HUES64 (cell line): ENCODE measurements around the gene NACA2.

Experiments used
- H3K27ac ChIP-seq: 2 replicates; pipeline ENCODE4 v1.7.0; 2013; ENCODE audit warnings: low read depth, low read length, inconsistent platforms
- H3K27me3 ChIP-seq: 2 replicates; pipeline ENCODE4 v1.6.1; 2013; ENCODE audit warnings: mild to moderate bottlenecking, low read length; ENCODE audit not compliant: insufficient read depth
- H3K36me3 ChIP-seq: 2 replicates; pipeline ENCODE4 v1.6.1; 2013; ENCODE audit warnings: mild to moderate bottlenecking, low read length; ENCODE audit not compliant: insufficient read depth
- H3K4me1 ChIP-seq: 2 replicates; pipeline ENCODE4 v1.6.1; 2013; ENCODE audit warnings: mild to moderate bottlenecking, low read length, moderate library complexity; ENCODE audit not compliant: insufficient read depth
- H3K4me3 ChIP-seq: 2 replicates; pipeline ENCODE4 v1.5.1; 2013; ENCODE audit warnings: mild to moderate bottlenecking, low read length, moderate library complexity
- H3K9ac ChIP-seq: 2 replicates; pipeline ENCODE4 v1.6.1; 2013; ENCODE audit warnings: mild to moderate bottlenecking, low read depth, low read length
- H3K9me3 ChIP-seq: 2 replicates; pipeline ENCODE4 v1.6.1; 2013; ENCODE audit warnings: low read depth, low read length; ENCODE audit not compliant: insufficient read depth
- WGBS: fragments of 150-250, 120-280 bp; methylation state at CpG from one replicate; pipeline ENCODE4 v1.1.7; 2013; ENCODE audit warnings: missing lambda C conversion rate; 5-methylcytosine and 5-hydroxymethylcytosine counted together

NACA2 gene

DNA sequence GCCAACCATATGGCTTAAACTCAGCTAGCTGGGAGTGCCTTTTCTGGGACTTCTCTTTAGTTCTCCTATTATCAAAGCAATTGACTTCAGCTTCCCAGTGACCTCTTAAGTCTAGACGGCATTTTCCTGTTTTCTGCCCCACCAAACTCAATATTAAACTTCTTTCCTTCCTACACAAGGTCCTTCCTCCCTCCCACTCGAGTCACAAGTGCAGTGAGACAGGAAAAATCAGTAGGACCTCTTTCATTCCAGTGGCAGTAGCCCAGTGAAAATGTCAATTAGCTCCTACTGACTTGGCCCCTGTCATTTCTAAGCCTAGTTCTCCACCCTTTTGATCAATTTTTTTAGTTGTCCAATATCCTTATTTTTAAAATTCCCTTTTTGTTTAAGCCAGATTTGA is 9.6 kb upstream of the NACA2 start:
- Histone ChIP-seq H3K9me3 (no peaks in the 10 kb centered on the region), H3K27ac (no peak overlapping the region), H3K4me3 (no peak overlapping the region), H3K27me3 (no peaks in the 10 kb centered on the region), H3K9ac (no peak overlapping the region), H3K4me1 (no peaks in the 10 kb centered on the region), H3K36me3 (no peaks in the 10 kb centered on the region)
- 83% methylated on average over 2 of the region's 2 CpGs for WGBS

GRCh38 chr17:61599608-61600007 is 8.6 kb upstream of the NACA2 start:
- Histone ChIP-seq H3K27ac (no peak overlapping the region), H3K9ac (no peak overlapping the region), H3K4me3 (no peak overlapping the region), H3K4me1 (no peaks in the 10 kb centered on the region), H3K27me3 (no peaks in the 10 kb centered on the region), H3K36me3 (no peaks in the 10 kb centered on the region), H3K9me3 (no peaks in the 10 kb centered on the region)
- WGBS = 90% methylated on average over 3 of the region's 3 CpGs

DNA sequence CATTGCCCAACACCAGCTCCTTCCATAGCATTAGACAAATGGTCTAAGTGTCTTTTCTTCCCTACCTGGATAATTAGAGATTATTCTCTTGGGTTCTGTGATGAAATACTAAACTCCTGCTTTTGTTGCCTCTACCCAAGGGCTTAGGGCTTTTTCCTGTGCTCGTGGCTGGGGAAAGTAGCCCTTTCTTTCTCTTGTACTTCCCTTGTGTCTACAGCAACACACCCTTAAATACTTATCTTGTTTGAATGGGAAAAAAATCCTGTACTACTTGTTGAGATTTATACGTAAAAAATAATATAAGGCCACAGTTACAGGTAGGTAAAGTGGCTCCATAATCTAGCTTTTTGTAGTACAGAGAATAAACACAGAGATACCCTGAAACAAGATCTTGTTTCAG is 7.0 kb upstream of the NACA2 start:
- no peak overlapping the region for H3K9ac ChIP-seq
- no peaks in the 10 kb centered on the region for H3K27me3 ChIP-seq
- H3K4me1 ChIP-seq = no peaks in the 10 kb centered on the region
- H3K4me3 ChIP-seq = no peak overlapping the region
- 94% methylated on average over 2 of the region's 2 CpGs for WGBS
- H3K27ac ChIP-seq = no peak overlapping the region
- H3K9me3 ChIP-seq = no peaks in the 10 kb centered on the region
- H3K36me3 ChIP-seq = no peaks in the 10 kb centered on the region

DNA sequence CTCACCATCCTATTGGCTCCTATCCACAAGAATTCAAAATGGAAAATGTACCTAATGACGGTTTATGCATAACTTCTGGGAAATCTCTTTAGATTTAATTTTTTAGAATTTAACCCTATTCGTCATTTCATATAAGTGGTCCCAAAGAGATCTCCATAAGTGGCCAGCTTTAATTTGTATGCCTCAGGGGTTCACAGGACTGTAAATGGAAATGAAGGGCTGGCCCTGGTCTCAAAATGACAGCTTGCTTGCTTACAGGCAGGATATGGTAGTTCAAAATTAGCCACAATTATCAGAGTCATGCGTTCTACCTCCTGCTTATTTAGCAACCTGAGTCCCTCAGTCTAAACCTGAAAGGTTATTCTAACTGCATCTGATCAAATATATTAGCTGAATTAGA is 6.6 kb upstream of the NACA2 start:
- no peak overlapping the region for H3K9ac ChIP-seq
- H3K9me3 ChIP-seq = no peaks in the 10 kb centered on the region
- H3K27ac ChIP-seq = no peak overlapping the region
- 96% methylated on average over 3 of the region's 3 CpGs for WGBS
- H3K4me3 ChIP-seq = no peak overlapping the region
- no peaks in the 10 kb centered on the region for H3K4me1 ChIP-seq
- no peaks in the 10 kb centered on the region for H3K27me3 ChIP-seq
- no peaks in the 10 kb centered on the region for H3K36me3 ChIP-seq

DNA sequence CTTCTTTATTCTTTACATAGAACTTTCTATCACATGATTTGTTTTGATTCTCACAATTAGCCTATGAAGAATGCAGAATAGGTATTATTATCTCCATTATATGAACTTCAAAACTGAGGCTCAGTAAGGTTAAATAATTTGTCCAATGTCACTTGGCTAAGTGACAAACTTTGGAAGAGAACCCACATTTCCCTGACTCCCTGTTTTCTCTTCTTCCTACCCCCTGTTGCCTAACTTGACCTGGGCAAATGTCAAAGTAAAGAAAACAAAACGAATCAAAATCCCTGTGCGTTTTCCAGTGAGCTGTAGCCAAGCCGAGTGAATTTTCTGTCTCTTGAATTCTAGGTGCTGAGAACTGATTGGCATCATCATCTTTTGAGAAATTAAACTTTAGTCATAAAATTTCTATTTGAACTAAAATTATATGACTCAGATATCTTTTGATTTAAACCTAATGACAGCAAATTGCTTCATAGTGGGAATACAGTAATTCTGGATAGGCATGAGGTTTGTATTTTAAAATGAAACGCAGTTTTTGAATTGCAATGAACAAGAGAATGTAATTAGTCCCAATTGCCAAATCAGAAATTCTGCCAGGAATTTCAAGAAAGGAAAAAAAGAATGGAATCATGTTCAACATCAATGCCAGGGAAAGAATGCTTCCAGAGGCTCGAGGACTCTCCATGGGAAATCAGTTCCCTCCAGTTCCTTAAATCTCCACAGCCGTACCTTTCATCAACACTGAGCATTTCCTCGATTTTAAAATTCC is 4.6 kb upstream of the NACA2 start:
- no peaks in the 10 kb centered on the region for H3K9me3 ChIP-seq
- no peak overlapping the region for H3K4me3 ChIP-seq
- 89% methylated on average over 7 of the region's 7 CpGs for WGBS
- no peaks in the 10 kb centered on the region for H3K27me3 ChIP-seq
- no peaks in the 10 kb centered on the region for H3K4me1 ChIP-seq
- H3K27ac ChIP-seq = no peak overlapping the region
- H3K36me3 ChIP-seq = no peaks in the 10 kb centered on the region
- H3K9ac ChIP-seq = no peak overlapping the region

- WGBS = 89% methylated on average over 5 of the region's 5 CpGs
Measured at GRCh38 chr17:61594294-61594825, 3.3 kb upstream of the NACA2 start.

DNA sequence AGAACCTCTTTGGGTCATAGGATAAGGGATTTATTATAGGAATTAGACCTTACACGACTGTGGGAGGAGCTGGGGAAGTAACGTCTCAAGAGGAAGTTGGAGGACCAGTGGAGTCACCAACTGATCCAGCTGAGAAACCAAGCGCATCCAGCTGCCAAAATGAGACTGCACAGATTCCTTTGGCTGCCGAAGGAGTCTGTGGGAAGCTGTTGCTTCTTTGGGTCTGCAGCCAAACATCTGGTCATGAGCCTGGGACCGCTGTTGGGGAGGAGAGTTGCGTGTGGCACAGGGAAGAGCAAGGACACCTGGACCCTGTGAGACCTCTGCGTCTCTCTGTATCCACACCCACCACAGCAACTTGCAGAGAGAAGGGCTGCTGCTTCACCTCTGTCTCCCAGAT is 2.4 kb upstream of the NACA2 start:
- no peaks in the 10 kb centered on the region for H3K27me3 ChIP-seq
- WGBS = 95% methylated on average over 7 of the region's 7 CpGs
- H3K4me1 ChIP-seq = no peaks in the 10 kb centered on the region
- no peak overlapping the region for H3K9ac ChIP-seq
- no peaks in the 10 kb centered on the region for H3K9me3 ChIP-seq
- no peak overlapping the region for H3K4me3 ChIP-seq
- no peaks in the 10 kb centered on the region for H3K36me3 ChIP-seq
- H3K27ac ChIP-seq = no peak overlapping the region

More at GRCh38 chr17:61594294-61594825, 3.3 kb upstream of the NACA2 start:
- H3K27ac ChIP-seq = no peak overlapping the region
- no peak overlapping the region for H3K4me3 ChIP-seq
- no peaks in the 10 kb centered on the region for H3K36me3 ChIP-seq
- no peaks in the 10 kb centered on the region for H3K27me3 ChIP-seq
- H3K9me3 ChIP-seq = no peaks in the 10 kb centered on the region
- no peak overlapping the region for H3K9ac ChIP-seq
- no peaks in the 10 kb centered on the region for H3K4me1 ChIP-seq

- Histone ChIP-seq H3K4me3 (no peak overlapping the region), H3K4me1 (no peaks in the 10 kb centered on the region), H3K27ac (no peak overlapping the region), H3K9ac (no peak overlapping the region), H3K27me3 (no peaks in the 10 kb centered on the region), H3K9me3 (no peaks in the 10 kb centered on the region), H3K36me3 (no peaks in the 10 kb centered on the region)
- WGBS = 95% methylated on average over 8 of the region's 8 CpGs
Measured at GRCh38 chr17:61591930-61592329, 911 bp upstream of the NACA2 start.

GRCh38 chr17:61589990-61590389 is 1.0 kb downstream of the NACA2 start:
- Histone ChIP-seq H3K4me1 (no peaks in the 10 kb centered on the region), H3K27ac (no peak overlapping the region), H3K9me3 (no peaks in the 10 kb centered on the region), H3K4me3 (no peak overlapping the region), H3K36me3 (no peaks in the 10 kb centered on the region), H3K9ac (no peak overlapping the region), H3K27me3 (no peaks in the 10 kb centered on the region)
- WGBS = 96% methylated on average over 3 of the region's 5 CpGs

GRCh38 chr17:61587807-61588660 is 3.0 kb downstream of the NACA2 start:
- Histone ChIP-seq H3K9ac (no peak overlapping the region), H3K4me3 (no peak overlapping the region), H3K27ac (no peak overlapping the region), H3K36me3 (no peaks in the 10 kb centered on the region), H3K4me1 (no peaks in the 10 kb centered on the region), H3K27me3 (no peaks in the 10 kb centered on the region), H3K9me3 (no peaks in the 10 kb centered on the region)
- 95% methylated on average over 4 of the region's 4 CpGs for WGBS

- no peaks in the 10 kb centered on the region for H3K36me3 ChIP-seq
- 100% methylated on average over 1 of the region's 1 CpG for WGBS
- H3K9me3 ChIP-seq = no peaks in the 10 kb centered on the region
- H3K4me1 ChIP-seq = no peaks in the 10 kb centered on the region
- no peak overlapping the region for H3K4me3 ChIP-seq
- no peak overlapping the region for H3K27ac ChIP-seq
- no peaks in the 10 kb centered on the region for H3K27me3 ChIP-seq
- H3K9ac ChIP-seq = no peak overlapping the region
Measured at GRCh38 chr17:61587242-61587641, 3.8 kb downstream of the NACA2 start.
